ENCODE measurements around the gene C18orf32. TPM values are rescaled to one million over a fixed set of nuclear protein-coding genes. Genes with fewer than 3 reads are reported as not detected.

The C18orf32 gene
- total RNA-seq, 4 donors from 2014 or later, result 20.7 to 42.6 (median 31.9) TPM

GRCh38 chr18:49471532-49471931, 15.5 kb downstream of the C18orf32 start:
- Histone ChIP-seq H3K36me3 (no peaks in the 10 kb centered on the region), H3K4me1 (no peaks in the 10 kb centered on the region), H3K27ac (no peak overlapping the region), H3K4me3 (no peak overlapping the region), H3K9me3 (no peaks in the 10 kb centered on the region), H3K27me3 (no peaks in the 10 kb centered on the region)
- TF ChIP-seq POLR2A (IDR thresholded peaks at IDR 0.05), result no peak
- no peak for TF ChIP-seq CTCF (IDR thresholded peaks at IDR 0.05)
- DNase-seq, result no peak
- intact Hi-C loops (cut with DNase I; ENCODE audit: low total_unique reads), result no loop called here

- Histone ChIP-seq H3K9me3 (no peaks in the 10 kb centered on the region), H3K4me3 (no peak overlapping the region)
Measured at GRCh38 chr18:49467599-49467998, 19.4 kb downstream of the C18orf32 start.

GRCh38 chr18:49467019-49467563, 19.9 kb downstream of the C18orf32 start:
- H3K27ac ChIP-seq, result no peak overlapping the region
- H3K27me3 ChIP-seq, result no peaks in the 10 kb centered on the region
- DNase-seq, result no peak
- H3K36me3 ChIP-seq, result no peaks in the 10 kb centered on the region
- intact Hi-C loops (cut with DNase I; ENCODE audit: low total_unique reads), result no loop called here
- no peaks in the 10 kb centered on the region for H3K4me1 ChIP-seq
- TF ChIP-seq CTCF (IDR thresholded peaks at IDR 0.05) (no peak), POLR2A (IDR thresholded peaks at IDR 0.05) (no peak)
- H3K4me3 ChIP-seq, result no peak overlapping the region
- no peaks in the 10 kb centered on the region for H3K9me3 ChIP-seq

More at GRCh38 chr18:49467599-49467998, 19.4 kb downstream of the C18orf32 start:
- no peak overlapping the region for H3K27ac ChIP-seq
- no peaks in the 10 kb centered on the region for H3K36me3 ChIP-seq
- no peaks in the 10 kb centered on the region for H3K4me1 ChIP-seq
- TF ChIP-seq CTCF (IDR thresholded peaks at IDR 0.05), result no peak
- TF ChIP-seq POLR2A (IDR thresholded peaks at IDR 0.05), result no peak
- DNase-seq, result no peak
- H3K27me3 ChIP-seq, result no peaks in the 10 kb centered on the region
- intact Hi-C loops (cut with DNase I; ENCODE audit: low total_unique reads), result no loop called here

GRCh38 chr18:49464718-49465598, 22.1 kb downstream of the C18orf32 start:
- intact Hi-C loops (cut with DNase I; ENCODE audit: low total_unique reads), result no loop called here
- TF ChIP-seq CTCF (IDR thresholded peaks at IDR 0.05) (no peak), POLR2A (IDR thresholded peaks at IDR 0.05) (no peak)
- Histone ChIP-seq H3K27me3 (no peaks in the 10 kb centered on the region), H3K9me3 (no peaks in the 10 kb centered on the region), H3K4me3 (no peak overlapping the region), H3K4me1 (no peaks in the 10 kb centered on the region), H3K27ac (no peak overlapping the region), H3K36me3 (no peaks in the 10 kb centered on the region)
- no peak for DNase-seq

GRCh38 chr18:49461602-49461977, 25.4 kb downstream of the C18orf32 start:
- H3K4me3 ChIP-seq, result no peak overlapping the region
- intact Hi-C loops (cut with DNase I; ENCODE audit: low total_unique reads), result no loop called here
- peak overlapping the region in 1 of 2 donors; percentile 86 for H3K27ac ChIP-seq

More at GRCh38 chr18:49461602-49461977, 25.4 kb downstream of the C18orf32 start:
- H3K36me3 ChIP-seq, result no peaks in the 10 kb centered on the region
- H3K9me3 ChIP-seq, result no peaks in the 10 kb centered on the region
- TF ChIP-seq POLR2A (IDR thresholded peaks at IDR 0.05) (no peak), CTCF (IDR thresholded peaks at IDR 0.05) (no peak)
- no peaks in the 10 kb centered on the region for H3K27me3 ChIP-seq
- H3K4me1 ChIP-seq, result no peaks in the 10 kb centered on the region
- no peak for DNase-seq
